NAMALWA (cell line): Measurements from ENCODE around the gene PLD3.
"Not testable (repeated sequence)": the region's sequence is repeated elsewhere in the genome, so short reads cannot be mapped to it uniquely, and the experiment has no call there.

Experiments used
- DNase-seq: peaks from one replicate; pipeline ENCODE4 v3.0.0-alpha.2; 2015; ENCODE audit warnings: low spot score

PLD3 gene

GRCh38 chr19:40333083-40333482 is 15.4 kb upstream of the PLD3 start:
- DNase-seq = not testable (repeated sequence)

- no peak for DNase-seq
Measured at GRCh38 chr19:40335101-40335500, 13.4 kb upstream of the PLD3 start.

GRCh38 chr19:40335855-40336600 is 12.5 kb upstream of the PLD3 start:
- DNase-seq = no peak

GRCh38 chr19:40336601-40336900 is 11.9 kb upstream of the PLD3 start:
- no peak for DNase-seq

- DNase-seq = no peak
Measured at GRCh38 chr19:40337107-40337506, 11.4 kb upstream of the PLD3 start.

- no peak for DNase-seq
Measured at GRCh38 chr19:40337594-40337993, 10.9 kb upstream of the PLD3 start.

GRCh38 chr19:40339018-40339728 is 9.3 kb upstream of the PLD3 start:
- no peak for DNase-seq

GRCh38 chr19:40341601-40342482 is 6.7 kb upstream of the PLD3 start:
- DNase-seq = no peak

- no peak for DNase-seq
Measured at GRCh38 chr19:40342644-40343311, 5.7 kb upstream of the PLD3 start.

- no peak for DNase-seq
Measured at GRCh38 chr19:40344422-40344821, 4.1 kb upstream of the PLD3 start.

GRCh38 chr19:40348961-40349507 is 539 bp downstream of the PLD3 start:
- peak; percentile 10 for DNase-seq

GRCh38 chr19:40355975-40356680 is 7.6 kb downstream of the PLD3 start:
- DNase-seq = no peak

- no peak for DNase-seq
Measured at GRCh38 chr19:40356681-40357595, 8.4 kb downstream of the PLD3 start.

- no peak for DNase-seq
Measured at GRCh38 chr19:40357640-40358039, 9.1 kb downstream of the PLD3 start.

GRCh38 chr19:40358773-40359172 is 10.3 kb downstream of the PLD3 start:
- DNase-seq = peak; percentile 73

- DNase-seq = no peak
Measured at GRCh38 chr19:40360020-40360707, 11.7 kb downstream of the PLD3 start.

- no peak for DNase-seq
Measured at GRCh38 chr19:40360708-40361241, 12.3 kb downstream of the PLD3 start.

GRCh38 chr19:40362160-40362559 is 13.7 kb downstream of the PLD3 start:
- no peak for DNase-seq

- no peak for DNase-seq
Measured at GRCh38 chr19:40363069-40363468, 14.6 kb downstream of the PLD3 start.
